MM.1S (cell line): ENCODE results near the gene SEMA3E.
"Not testable (repeated sequence)": the region's sequence is repeated elsewhere in the genome, so short reads cannot be mapped to it uniquely, and the experiment has no call there.

Experiments
- DNase-seq: peaks from one replicate; pipeline ENCODE4 v3.0.0-alpha.2; 2015
- H2AFZ ChIP-seq: fragments of 300-600 bp; sonication (generic); 2 replicates; pipeline ENCODE4 v1.6.0; 2016; ENCODE audit warnings: antibody characterized with exemption, low read length
- H3F3A ChIP-seq: fragments of 300-600 bp; sonication (generic); 2 replicates; pipeline ENCODE4 v1.6.1; 2016; ENCODE audit warnings: mild to moderate bottlenecking, antibody characterized with exemption, low read length, moderate library complexity, mixed read lengths; ENCODE audit not compliant: insufficient read depth
- H3K27ac ChIP-seq: fragments of 300-600 bp; sonication (generic); 2 replicates; pipeline ENCODE4 v1.5.1; 2016; ENCODE audit warnings: mild to moderate bottlenecking, low read length
- H3K27me3 ChIP-seq: fragments of 300-600 bp; sonication (generic); replicated peaks from 2 replicates; pipeline ENCODE4 v1.6.0; 2016; ENCODE audit warnings: low read length; ENCODE audit not compliant: insufficient read depth
- H3K36me3 ChIP-seq: fragments of 300-600 bp; sonication (generic); replicated peaks from 2 replicates; pipeline ENCODE4 v1.6.1; 2016; ENCODE audit warnings: mild to moderate bottlenecking, low read length, mixed read lengths; ENCODE audit not compliant: insufficient read depth
- H3K4me1 ChIP-seq: fragments of 300-600 bp; sonication (generic); 2 replicates; pipeline ENCODE4 v1.6.1; 2016; ENCODE audit warnings: low read length, mixed read lengths
- H3K4me2 ChIP-seq: fragments of 300-600 bp; sonication (generic); 2 replicates; pipeline ENCODE4 v1.6.0; 2016; ENCODE audit warnings: low read depth, low read length
- H3K4me3 ChIP-seq: fragments of 300-600 bp; sonication (generic); 2 replicates; pipeline ENCODE4 v1.5.1; 2016; ENCODE audit warnings: low read length, mixed read lengths
- H3K79me2 ChIP-seq: fragments of 300-600 bp; sonication (generic); 2 replicates; pipeline ENCODE4 v1.6.1; 2016; ENCODE audit warnings: mixed run types, low read length, mixed read lengths
- H3K9ac ChIP-seq: fragments of 300-600 bp; sonication (generic); 2 replicates; pipeline ENCODE4 v1.6.1; 2016; ENCODE audit warnings: low read length, mixed read lengths
- H3K9me2 ChIP-seq: fragments of 300-600 bp; sonication (generic); replicated peaks from 2 replicates; pipeline ENCODE4 v1.6.1; 2016; ENCODE audit warnings: mild to moderate bottlenecking, low read length, mixed read lengths; ENCODE audit not compliant: insufficient read depth
- H3K9me3 ChIP-seq: fragments of 300-600 bp; sonication (generic); replicated peaks from 2 replicates; pipeline ENCODE4 v1.6.1; 2016; ENCODE audit warnings: mild to moderate bottlenecking, low read length, mixed read lengths; ENCODE audit not compliant: insufficient read depth
- H4K20me1 ChIP-seq: fragments of 300-600 bp; sonication (generic); 2 replicates; pipeline ENCODE4 v1.6.1; 2016; ENCODE audit warnings: mild to moderate bottlenecking, low read length, moderate library complexity, mixed read lengths; ENCODE audit not compliant: insufficient read depth
- CTCF ChIP-seq: fragments of 300-600 bp; sonication (generic); IDR thresholded peaks from 2 replicates; pipeline ENCODE4 v1.5.1; 2016; ENCODE audit warnings: antibody characterized with exemption, low read length, mixed read lengths
- EZH2 ChIP-seq: fragments of 300-600 bp; sonication (generic); optimal IDR thresholded peaks from 2 replicates; pipeline ENCODE3; 2017; ENCODE audit warnings: low read depth, mild to moderate bottlenecking, antibody characterized with exemption, low read length, mixed read lengths
- EZH2phosphoT487 ChIP-seq: fragments of 300-600 bp; sonication (generic); IDR thresholded peaks from 2 replicates; pipeline ENCODE4 v1.6.1; 2018; ENCODE audit warnings: antibody characterized with exemption, low read length

The SEMA3E gene

GRCh38 chr7:83446102-83446669 lies 202.8 kb downstream of the SEMA3E start:
- no peak for TF ChIP-seq EZH2phosphoT487
- TF ChIP-seq CTCF, result no peak
- no peak for TF ChIP-seq EZH2
- Histone ChIP-seq H3K9me2 (no peaks in the 10 kb centered on the region), H2AFZ (no peak overlapping the region), H3K27ac (no peak overlapping the region), H3K79me2 (no peaks in the 10 kb centered on the region), H3K9ac (no peak overlapping the region), H4K20me1 (no peaks in the 10 kb centered on the region), H3K4me1 (no peaks in the 10 kb centered on the region), H3K4me3 (no peak overlapping the region), H3K9me3 (no peaks in the 10 kb centered on the region), H3K36me3 (no peaks in the 10 kb centered on the region), H3F3A (no peaks in the 10 kb centered on the region), H3K4me2 (no peak overlapping the region), H3K27me3 (no peaks in the 10 kb centered on the region)
- no peak for DNase-seq

GRCh38 chr7:83442911-83443310 lies 206.0 kb downstream of the SEMA3E start:
- no peaks in the 10 kb centered on the region for H3K36me3 ChIP-seq
- H3K9me2 ChIP-seq, result no peaks in the 10 kb centered on the region
- TF ChIP-seq EZH2phosphoT487 (no peak), EZH2 (no peak), CTCF (no peak)
- no peaks in the 10 kb centered on the region for H3K27me3 ChIP-seq
- H3K4me1 ChIP-seq, result no peaks in the 10 kb centered on the region
- DNase-seq, result no peak
- H3F3A ChIP-seq, result no peaks in the 10 kb centered on the region
- H3K4me2 ChIP-seq, result no peak overlapping the region
- no peak overlapping the region for H3K4me3 ChIP-seq
- no peaks in the 10 kb centered on the region for H3K79me2 ChIP-seq
- H3K9me3 ChIP-seq, result no peaks in the 10 kb centered on the region
- no peak overlapping the region for H3K9ac ChIP-seq
- H3K27ac ChIP-seq, result no peak overlapping the region
- H4K20me1 ChIP-seq, result no peaks in the 10 kb centered on the region
- no peak overlapping the region for H2AFZ ChIP-seq

GRCh38 chr7:83439026-83439425 lies 209.9 kb downstream of the SEMA3E start:
- Histone ChIP-seq H3K4me2 (no peak overlapping the region), H3K27me3 (no peaks in the 10 kb centered on the region)

GRCh38 chr7:83430289-83430688 lies 218.7 kb downstream of the SEMA3E start:
- H3K79me2 ChIP-seq, H3K9ac ChIP-seq, H3K9me2 ChIP-seq, H3K4me3 ChIP-seq, H3K36me3 ChIP-seq, H3K4me2 ChIP-seq, H3F3A ChIP-seq, H2AFZ ChIP-seq, H4K20me1 ChIP-seq, H3K27ac ChIP-seq, H3K9me3 ChIP-seq, DNase-seq, H3K4me1 ChIP-seq, H3K27me3 ChIP-seq: not testable (repeated sequence)

More at GRCh38 chr7:83439026-83439425, 209.9 kb downstream of the SEMA3E start:
- H3K9me2 ChIP-seq, result no peaks in the 10 kb centered on the region
- H3K79me2 ChIP-seq, result no peaks in the 10 kb centered on the region
- H3K9me3 ChIP-seq, result no peaks in the 10 kb centered on the region
- no peak overlapping the region for H3K9ac ChIP-seq
- H3K27ac ChIP-seq, result no peak overlapping the region
- no peaks in the 10 kb centered on the region for H4K20me1 ChIP-seq
- no peak overlapping the region for H2AFZ ChIP-seq
- no peaks in the 10 kb centered on the region for H3K4me1 ChIP-seq
- no peak overlapping the region for H3K4me3 ChIP-seq
- no peaks in the 10 kb centered on the region for H3K36me3 ChIP-seq
- H3F3A ChIP-seq, result no peaks in the 10 kb centered on the region
- TF ChIP-seq EZH2phosphoT487, result no peak
- no peak for TF ChIP-seq EZH2
- TF ChIP-seq CTCF, result no peak
- no peak for DNase-seq
